ENCODE results near the gene HMGCL.

Gene HMGCL

GRCh38 chr1:23825762-23826522, 713 bp upstream of the HMGCL start:
- no peak for DNase-seq (ENCODE audit: extremely low spot score)
- POLR2A ChIA-PET = interaction anchor here (0.6 to 2.5 kb wide), 15 partner anchors 8 to 273 kb away, joined by 3 to 14 read pairs (median 3); partner anchors contain the start of genes GALE and SRSF10
- TF ChIP-seq ZNF384 (IDR thresholded peaks at IDR 0.05) (peak; percentile 87), FOXM1 (IDR thresholded peaks at IDR 0.05; ENCODE audit: borderline replicate concordance) (no peak), TARDBP (IDR thresholded peaks at IDR 0.05) (no peak)
- CTCF ChIA-PET = interaction anchor here (0.6 kb wide), 1 partner anchor 88 kb away, joined by 4 read pairs; no protein-coding TSS in a partner anchor

DNA sequence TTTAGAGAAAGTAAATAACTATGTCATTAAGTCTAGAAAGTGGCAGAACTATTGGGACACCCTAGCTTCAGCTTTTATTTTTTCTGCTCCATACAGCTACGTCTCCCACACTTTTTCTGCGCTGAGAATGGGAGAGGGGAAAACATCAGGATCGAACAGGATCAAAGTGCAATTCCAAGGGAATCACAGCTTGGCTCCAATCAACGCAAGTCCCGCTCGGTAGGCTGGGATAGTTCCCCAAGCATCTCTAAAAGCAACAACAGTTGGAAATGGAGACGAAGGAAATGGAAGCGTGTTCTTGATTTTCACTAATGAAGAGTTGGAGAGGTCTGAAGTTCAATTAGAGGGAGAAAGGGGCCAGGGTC, 536 bp downstream of the HMGCL start:
- DNase-seq (ENCODE audit: extremely low spot score) = no peak
- CTCF ChIA-PET = interaction anchor here (2.5 kb wide), 1 partner anchor 14 kb away, joined by 12 read pairs; no protein-coding TSS in a partner anchor
- TF ChIP-seq ZNF384 (IDR thresholded peaks at IDR 0.05) (no peak), ARNT (IDR thresholded peaks at IDR 0.05) (no peak)
- POLR2A ChIA-PET = interaction anchor here (0.9 to 2.5 kb wide), 16 partner anchors 8 to 156 kb away, joined by 3 to 14 read pairs (median 4); partner anchors contain the start of genes GALE, PITHD1 and SRSF10

GRCh38 chr1:23823767-23824166, 1.5 kb downstream of the HMGCL start:
- CTCF ChIA-PET = interaction anchor here (0.5 to 2.5 kb wide), 4 partner anchors 13 to 101 kb away, joined by 4 to 12 read pairs (median 5); no protein-coding TSS in a partner anchor
- POLR2A ChIA-PET = interaction anchor here (1.2 to 2.5 kb wide), 4 partner anchors 10 to 34 kb away, joined by 4 to 14 read pairs (median 13); partner anchors contain the start of gene GALE
- DNase-seq (ENCODE audit: extremely low spot score) = no peak
- TF ChIP-seq SP1 (IDR thresholded peaks at IDR 0.05) (no peak), BHLHE40 (IDR thresholded peaks at IDR 0.05; ENCODE audit: borderline replicate concordance) (no peak), ZNF384 (IDR thresholded peaks at IDR 0.05) (no peak), FOXM1 (IDR thresholded peaks at IDR 0.05; ENCODE audit: borderline replicate concordance) (no peak), PKNOX1 (IDR thresholded peaks at IDR 0.05) (no peak), HDGF (IDR thresholded peaks at IDR 0.05; ENCODE audit: borderline replicate concordance) (no peak)

- ChIA-PET POLR2A (interaction anchor here (1.4 kb wide), 1 partner anchor 74 kb away, joined by 3 read pairs; the partner anchor contains the start of gene ELOA), CTCF (interaction anchor here (0.9 to 1.0 kb wide), 2 partner anchors 46 to 52 kb away, joined by 3 read pairs; no protein-coding TSS in a partner anchor)
- TF ChIP-seq FOXK2 (IDR thresholded peaks at IDR 0.05) = no peak
- no peak for TF ChIP-seq PKNOX1 (IDR thresholded peaks at IDR 0.05)
- TF ChIP-seq LEF1 (IDR thresholded peaks at IDR 0.05; ENCODE audit: borderline replicate concordance) = no peak
- TF ChIP-seq NFRKB (IDR thresholded peaks at IDR 0.05) = no peak
- TF ChIP-seq SP1 (IDR thresholded peaks at IDR 0.05) = no peak
- TF ChIP-seq FOXM1 (IDR thresholded peaks at IDR 0.05; ENCODE audit: borderline replicate concordance) = no peak
- DNase-seq (ENCODE audit: extremely low spot score) = no peak
These were observed 7.6 kb downstream of the HMGCL start for GRCh38 chr1:23817633-23818032.

GRCh38 chr1:23816906-23817305, 8.3 kb downstream of the HMGCL start:
- ChIA-PET CTCF (interaction anchor here (1.0 kb wide), 1 partner anchor 45 kb away, joined by 3 read pairs; no protein-coding TSS in a partner anchor), POLR2A (interaction anchor here (1.2 to 1.4 kb wide), 2 partner anchors 8 to 73 kb away, joined by 3 to 4 read pairs; partner anchors contain the start of genes ELOA and HMGCL)
- no peak for DNase-seq (ENCODE audit: extremely low spot score)
- TF ChIP-seq FOXK2 (IDR thresholded peaks at IDR 0.05) (no peak), L3MBTL2 (conservative IDR thresholded peaks at IDR 0.05) (no peak), BHLHE40 (IDR thresholded peaks at IDR 0.05; ENCODE audit: borderline replicate concordance) (no peak), ELF4 (IDR thresholded peaks at IDR 0.05) (no peak), SUZ12 (IDR thresholded peaks at IDR 0.05) (no peak), HDGF (IDR thresholded peaks at IDR 0.05; ENCODE audit: borderline replicate concordance) (no peak), LEF1 (IDR thresholded peaks at IDR 0.05; ENCODE audit: borderline replicate concordance) (no peak), NFRKB (IDR thresholded peaks at IDR 0.05) (no peak), CTBP1 (IDR thresholded peaks at IDR 0.05; ENCODE audit: borderline replicate concordance) (no peak), FOXM1 (IDR thresholded peaks at IDR 0.05; ENCODE audit: borderline replicate concordance) (no peak), TARDBP (IDR thresholded peaks at IDR 0.05) (no peak), SP1 (IDR thresholded peaks at IDR 0.05) (no peak), FOXA1 (IDR thresholded peaks at IDR 0.05) (no peak), ARNT (IDR thresholded peaks at IDR 0.05) (no peak), PKNOX1 (IDR thresholded peaks at IDR 0.05) (no peak), ZNF384 (IDR thresholded peaks at IDR 0.05) (no peak)

DNA sequence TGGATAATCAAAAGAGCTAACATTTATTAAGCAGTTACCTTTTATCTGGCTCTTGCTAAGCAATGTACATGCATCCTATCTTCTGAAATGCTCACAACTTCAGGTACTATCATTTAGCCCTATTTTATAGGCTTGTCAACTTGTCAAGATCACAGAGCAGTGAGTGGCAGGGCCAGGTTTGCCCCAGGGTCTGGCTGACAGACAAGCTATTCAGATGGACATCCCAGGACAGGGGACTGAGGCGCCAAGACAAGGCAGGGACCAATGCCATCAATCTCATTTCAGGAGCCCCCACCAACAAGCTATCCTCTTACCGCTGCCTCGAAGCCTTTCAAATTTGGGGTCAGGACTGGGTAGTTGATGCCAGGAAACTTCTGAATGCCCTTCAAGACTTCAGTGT, 8.9 kb downstream of the HMGCL start:
- ChIA-PET POLR2A (interaction anchor here (1.2 kb wide), 1 partner anchor 9 kb away, joined by 4 read pairs; the partner anchor contains the start of gene HMGCL), CTCF (no interaction called here)
- DNase-seq (ENCODE audit: extremely low spot score) = no peak
- TF ChIP-seq FOXK2 (IDR thresholded peaks at IDR 0.05) = no peak
- no peak for TF ChIP-seq ELF4 (IDR thresholded peaks at IDR 0.05)
- TF ChIP-seq ARNT (IDR thresholded peaks at IDR 0.05) = no peak
- no peak for TF ChIP-seq SP1 (IDR thresholded peaks at IDR 0.05)
- TF ChIP-seq L3MBTL2 (conservative IDR thresholded peaks at IDR 0.05) = no peak
- TF ChIP-seq FOXA1 (IDR thresholded peaks at IDR 0.05) = no peak
- no peak for TF ChIP-seq BHLHE40 (IDR thresholded peaks at IDR 0.05; ENCODE audit: borderline replicate concordance)
- no peak for TF ChIP-seq SUZ12 (IDR thresholded peaks at IDR 0.05)
- TF ChIP-seq ZNF384 (IDR thresholded peaks at IDR 0.05) = no peak
- TF ChIP-seq FOXM1 (IDR thresholded peaks at IDR 0.05; ENCODE audit: borderline replicate concordance) = no peak
- no peak for TF ChIP-seq NFRKB (IDR thresholded peaks at IDR 0.05)
